ENCODE data around the gene COMP.

DNA sequence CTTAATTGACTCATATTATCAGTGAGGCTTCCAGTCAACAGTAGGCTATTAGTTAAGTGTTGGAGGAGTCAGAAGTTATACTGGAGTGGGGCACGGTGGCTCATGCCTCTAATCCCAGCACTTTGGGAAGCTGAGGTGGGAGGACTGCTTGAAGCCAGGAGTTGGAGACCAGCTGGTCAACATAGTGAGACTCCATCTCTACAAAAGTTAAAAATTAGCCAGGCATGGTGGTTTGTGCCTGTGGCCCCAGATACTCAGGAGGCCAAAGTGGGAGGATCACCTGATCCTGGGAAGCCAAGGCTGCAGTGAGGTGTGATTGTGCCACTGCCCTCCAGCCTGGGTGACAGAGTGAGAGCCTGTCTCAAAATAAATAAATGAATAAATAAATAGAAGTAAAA, 53.2 kb downstream of the COMP start:
- TF ChIP-seq CTCF (conservative IDR thresholded peaks at IDR 0.05; ENCODE audit: low read length) (no peak), EZH2phosphoT487 (IDR thresholded peaks at IDR 0.05; ENCODE audit: borderline replicate concordance) (no peak)
